Glutamatergic neuron (in vitro differentiated cells): ENCODE data around the gene UBE2J2. TPM values are rescaled to one million over a fixed set of nuclear protein-coding genes. Genes with fewer than 3 reads are reported as not detected.

ENCODE experiments used
- DNase-seq: peaks from one replicate; pipeline ENCODE4 v3.0.0; 2022
- H3K27ac Mint-ChIP-seq: one replicate; pipeline ENCODE4 v1.8.0; 2020; ENCODE audit warnings: mild to moderate bottlenecking, mixed read lengths, inconsistent platforms; ENCODE audit not compliant: unreplicated experiment
- H3K27me3 Mint-ChIP-seq: one replicate; pipeline ENCODE4 v1.8.0; 2020; ENCODE audit warnings: mild to moderate bottlenecking, moderate library complexity, mixed read lengths, inconsistent platforms; ENCODE audit not compliant: unreplicated experiment
- H3K36me3 Mint-ChIP-seq: one replicate; pipeline ENCODE4 v1.8.0; 2020; ENCODE audit warnings: mild to moderate bottlenecking, mixed read lengths, inconsistent platforms; ENCODE audit not compliant: unreplicated experiment
- H3K4me1 Mint-ChIP-seq: one replicate; pipeline ENCODE4 v1.8.0; 2020; ENCODE audit warnings: mild to moderate bottlenecking, low read depth, mixed read lengths, inconsistent platforms; ENCODE audit not compliant: unreplicated experiment
- H3K4me3 Mint-ChIP-seq: one replicate; pipeline ENCODE4 v1.8.0; 2020; ENCODE audit warnings: mild to moderate bottlenecking, mixed read lengths, inconsistent platforms; ENCODE audit not compliant: unreplicated experiment
- H3K9me3 Mint-ChIP-seq: one replicate; pipeline ENCODE4 v1.8.0; 2020; ENCODE audit warnings: mild to moderate bottlenecking, moderate library complexity, mixed read lengths, inconsistent platforms; ENCODE audit not compliant: unreplicated experiment
- CTCF ChIP-seq: fragments of 200-600 bp; sonication (generic); IDR thresholded peaks from one replicate; pipeline ENCODE4 v1.5.0; 2021; ENCODE audit not compliant: partially characterized antibody, unreplicated experiment
- total RNA-seq: library from RNA; stranded (reverse); fragmentation: NEBNext Ultra II Directional; extraction: Animal tissue kit (Norgen Biotek cat#: 25700); gene quantifications from one replicate; pipeline ENCODE4 v1.2.1, GENCODE V29; 2021; ENCODE audit not compliant: unreplicated experiment

UBE2J2 gene
- total RNA-seq, 1 donor from 2014 or later, result 88.1 TPM

- TF ChIP-seq CTCF, result no peak
- no peak overlapping the region for H3K4me3 Mint-ChIP-seq
- no peaks in the 10 kb centered on the region for H3K36me3 Mint-ChIP-seq
- no peaks in the 10 kb centered on the region for H3K9me3 Mint-ChIP-seq
- H3K4me1 Mint-ChIP-seq, result peaks cover 2% of the 10 kb centered on the region
- no peak for DNase-seq
- H3K27me3 Mint-ChIP-seq, result peaks cover 2% of the 10 kb centered on the region
- H3K27ac Mint-ChIP-seq, result no peak overlapping the region
Observed at GRCh38 chr1:1240822-1241587, 32.6 kb downstream of the UBE2J2 start.

- no peaks in the 10 kb centered on the region for H3K9me3 Mint-ChIP-seq
- DNase-seq, result no peak
- no peaks in the 10 kb centered on the region for H3K36me3 Mint-ChIP-seq
- no peak for TF ChIP-seq CTCF
- H3K27me3 Mint-ChIP-seq, result peaks cover 2% of the 10 kb centered on the region
- H3K27ac Mint-ChIP-seq, result no peak overlapping the region
- H3K4me1 Mint-ChIP-seq, result peaks cover 2% of the 10 kb centered on the region
- no peak overlapping the region for H3K4me3 Mint-ChIP-seq
Observed at GRCh38 chr1:1240348-1240732, 33.3 kb downstream of the UBE2J2 start.

- H3K27ac Mint-ChIP-seq, result no peak overlapping the region
- no peak for TF ChIP-seq CTCF
- H3K27me3 Mint-ChIP-seq, result peaks cover 2% of the 10 kb centered on the region
- H3K4me3 Mint-ChIP-seq, result no peak overlapping the region
- H3K4me1 Mint-ChIP-seq, result peaks cover 2% of the 10 kb centered on the region
- DNase-seq, result peak; percentile 58
- no peaks in the 10 kb centered on the region for H3K36me3 Mint-ChIP-seq
- no peaks in the 10 kb centered on the region for H3K9me3 Mint-ChIP-seq
Observed at GRCh38 chr1:1239614-1240347, 33.9 kb downstream of the UBE2J2 start.

- Mint-ChIP-seq H3K4me1 (peaks cover 4% of the 10 kb centered on the region), H3K9me3 (peaks cover under 1% of the 10 kb centered on the region), H3K36me3 (peaks cover under 1% of the 10 kb centered on the region), H3K4me3 (no peak overlapping the region), H3K27ac (no peak overlapping the region), H3K27me3 (peaks cover 5% of the 10 kb centered on the region)
- DNase-seq, result no peak
- TF ChIP-seq CTCF, result no peak
Observed at GRCh38 chr1:1239227-1239613, 34.4 kb downstream of the UBE2J2 start.

- Mint-ChIP-seq H3K4me1 (peaks cover 4% of the 10 kb centered on the region), H3K27ac (no peak overlapping the region), H3K36me3 (peaks cover 5% of the 10 kb centered on the region), H3K4me3 (no peak overlapping the region), H3K9me3 (peaks cover 3% of the 10 kb centered on the region), H3K27me3 (peaks cover 5% of the 10 kb centered on the region)
- TF ChIP-seq CTCF, result no peak
- DNase-seq, result no peak
Observed at GRCh38 chr1:1238702-1239178, 34.9 kb downstream of the UBE2J2 start.
